GM19372 (cell line): ENCODE measurements around the gene PHLDB2.

ENCODE experiments used
- ATAC-seq: cut with Tn5 transposase; IDR thresholded peaks from one replicate; pipeline ENCODE4 v1.9.1; 2021; ENCODE audit warnings: mild to moderate bottlenecking, low read depth, moderate library complexity; ENCODE audit not compliant: unreplicated experiment

The PHLDB2 gene

DNA sequence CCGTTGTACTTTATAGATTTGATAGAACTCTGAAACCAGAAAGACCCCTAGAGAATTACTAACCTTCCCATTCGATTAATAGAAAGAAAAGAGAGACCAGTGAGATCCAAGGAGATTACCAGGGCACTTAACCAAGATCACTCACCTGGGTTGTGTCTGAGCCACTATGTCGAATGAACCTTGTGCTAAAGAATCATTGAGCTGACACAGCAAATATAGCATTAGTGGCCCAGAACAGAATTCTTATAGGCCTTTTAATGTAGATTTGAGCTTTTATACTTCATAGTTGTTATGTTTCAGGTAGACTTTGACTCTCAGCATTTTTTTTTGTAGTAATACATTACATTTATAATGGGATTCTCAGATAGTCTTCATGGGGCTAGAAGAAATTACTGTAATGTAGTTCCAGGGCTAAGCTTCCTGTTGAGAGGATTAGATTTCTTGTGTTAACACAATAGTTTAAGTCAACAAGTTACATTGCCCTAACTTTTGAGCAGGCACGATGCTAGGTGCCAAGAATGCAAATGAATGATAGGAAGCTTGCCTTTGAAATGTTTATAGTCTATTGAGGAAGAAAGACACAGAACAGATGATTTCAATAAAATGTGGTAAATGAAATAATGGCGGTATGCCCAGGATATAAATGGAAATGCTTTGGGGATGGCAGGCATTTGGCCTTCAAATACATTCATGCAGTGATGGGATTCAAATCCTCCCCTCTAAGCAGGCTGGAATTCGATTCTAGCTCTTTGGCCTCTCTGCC lies 95.3 kb downstream of the PHLDB2 start:
- no peak for ATAC-seq

DNA sequence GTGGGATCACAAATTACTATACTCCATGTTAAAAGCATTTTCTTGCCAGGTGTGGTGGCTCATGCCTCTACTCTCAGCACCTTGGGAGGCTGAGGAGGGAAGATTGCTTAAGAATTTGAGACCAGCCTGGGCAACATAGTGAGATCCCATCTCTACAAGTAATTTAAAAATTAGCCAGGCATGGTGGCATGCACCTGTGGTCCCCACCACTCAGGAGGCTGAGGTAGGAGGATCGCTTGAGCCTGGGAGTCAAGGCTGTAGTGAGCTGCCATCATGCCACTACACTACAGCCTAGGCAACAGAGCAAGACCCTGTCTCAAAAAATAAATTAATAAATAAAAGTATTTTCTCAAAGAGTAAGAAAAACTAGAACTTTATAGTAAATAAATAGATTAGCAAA lies 96.8 kb downstream of the PHLDB2 start:
- ATAC-seq = no peak

DNA sequence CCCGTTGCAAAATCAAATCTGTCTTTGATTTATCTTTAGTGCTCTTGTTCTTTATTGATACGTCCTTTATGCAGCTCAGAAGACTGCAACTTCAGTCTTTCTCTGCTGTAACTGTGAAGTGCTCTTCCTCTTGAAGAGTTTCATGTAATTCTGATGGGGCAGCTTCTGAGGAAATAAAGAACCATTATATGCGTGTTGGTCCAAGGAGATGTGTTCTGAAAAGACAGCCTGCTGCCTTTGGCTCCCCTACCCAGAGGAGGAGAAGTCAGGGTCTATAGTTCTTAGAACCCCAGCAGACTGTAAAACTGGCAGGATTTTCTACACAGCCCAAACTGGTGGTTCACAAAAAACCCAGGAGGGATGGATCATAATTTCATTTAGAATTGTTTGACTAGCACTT lies 97.4 kb downstream of the PHLDB2 start:
- ATAC-seq = no peak

DNA sequence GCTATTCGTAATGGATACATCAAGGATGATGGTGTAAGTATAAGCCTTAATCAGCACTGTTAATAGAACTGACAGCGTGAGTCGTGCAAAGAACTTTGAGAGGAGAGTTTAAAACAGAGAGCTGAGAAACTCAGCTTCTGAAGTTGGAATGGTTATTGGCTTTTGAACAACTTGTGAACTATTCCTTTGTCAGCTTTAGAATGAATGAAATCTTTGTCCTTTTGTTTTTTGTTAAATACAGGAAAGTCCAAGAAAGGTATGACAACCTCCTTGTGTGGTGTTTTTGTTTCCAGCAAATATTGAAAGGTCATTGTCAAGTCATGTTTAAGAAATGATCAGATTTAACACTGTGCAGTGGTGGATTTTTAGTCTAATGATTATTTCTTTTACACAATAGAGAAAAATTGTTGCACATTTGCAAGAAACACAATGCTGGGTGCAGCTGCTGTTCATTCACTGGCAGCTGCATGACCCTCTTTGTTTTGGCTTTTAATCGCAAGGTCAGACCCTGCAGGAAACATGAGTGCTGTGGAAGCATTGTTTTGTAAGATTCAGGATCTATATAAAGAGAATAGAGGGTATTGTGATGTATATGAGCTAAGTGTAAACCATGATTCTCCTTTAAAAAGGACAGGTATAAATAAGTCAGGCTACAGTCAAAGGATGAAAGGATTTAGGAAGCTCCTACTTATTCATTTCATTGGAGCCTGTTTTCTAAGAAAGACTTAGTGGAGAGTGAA lies 98.1 kb downstream of the PHLDB2 start:
- no peak for ATAC-seq

DNA sequence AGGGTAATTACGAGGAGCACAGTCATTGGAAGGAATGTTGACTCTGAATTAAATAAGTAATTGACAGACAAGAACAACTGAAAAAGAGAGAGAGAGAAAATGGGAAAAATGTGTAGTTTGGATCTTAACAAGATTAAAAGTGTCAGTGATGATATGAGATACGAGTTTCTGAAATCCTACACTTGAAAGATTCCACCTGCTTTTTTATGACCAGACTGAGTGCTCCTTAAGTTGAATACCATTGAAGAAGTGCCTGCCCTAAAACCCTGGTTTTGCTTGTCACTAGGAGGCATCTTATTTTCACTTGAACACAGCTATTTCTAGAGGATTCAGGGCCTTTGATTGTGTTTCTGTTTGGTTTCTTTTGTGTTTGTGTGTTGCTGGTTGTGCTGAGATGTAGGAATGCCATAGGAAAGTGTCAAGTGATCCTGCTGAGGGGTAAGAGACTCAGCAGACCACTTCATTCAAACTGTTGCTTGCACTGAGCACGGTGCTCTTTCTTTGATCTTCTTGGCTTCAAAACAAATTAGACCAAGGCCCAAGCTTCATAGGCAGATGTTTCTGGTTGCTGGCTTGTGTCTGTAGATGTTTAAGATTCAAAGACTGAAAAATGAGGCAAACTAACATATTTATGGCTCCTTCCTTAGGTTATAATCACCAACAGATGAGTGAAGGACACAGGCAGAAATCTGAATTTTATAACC lies 102.5 kb downstream of the PHLDB2 start:
- no peak for ATAC-seq

DNA sequence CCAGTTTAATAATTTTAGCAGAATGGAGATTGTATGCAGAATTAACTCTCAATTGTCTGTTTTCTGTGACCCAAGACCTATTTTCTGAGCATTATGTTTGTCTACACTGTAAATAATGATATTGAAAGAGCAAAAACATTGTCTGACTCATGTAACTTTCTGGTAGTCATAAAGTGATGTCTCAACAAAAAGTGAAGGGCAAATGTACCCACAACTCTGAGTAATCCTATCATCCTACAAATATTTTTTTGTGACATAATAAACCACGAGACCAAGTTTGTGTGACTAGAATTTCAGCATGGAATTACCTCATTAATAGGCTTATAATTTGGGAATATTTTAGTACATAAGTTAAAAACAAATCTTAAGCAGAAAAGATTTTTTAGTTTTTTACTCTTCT lies 104.4 kb downstream of the PHLDB2 start:
- no peak for ATAC-seq

DNA sequence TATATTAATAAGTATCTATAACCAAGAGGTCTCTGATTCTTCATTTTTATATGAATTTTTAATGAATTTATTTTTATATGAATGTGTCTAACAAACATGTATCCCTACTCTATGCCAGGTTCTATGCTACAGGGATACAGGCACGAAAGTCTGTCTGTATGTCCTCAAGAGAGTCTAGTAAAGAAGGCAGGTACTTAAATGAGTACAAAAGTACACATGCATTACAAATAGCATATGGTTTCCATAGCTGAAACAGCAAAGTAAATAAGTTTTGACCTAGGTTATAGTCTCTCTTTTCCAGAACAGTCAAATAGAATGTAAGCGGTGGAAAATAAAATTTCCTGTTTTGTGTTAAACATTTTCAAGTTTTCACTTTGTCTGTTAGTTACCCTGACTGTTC lies 106.4 kb downstream of the PHLDB2 start:
- ATAC-seq = no peak

DNA sequence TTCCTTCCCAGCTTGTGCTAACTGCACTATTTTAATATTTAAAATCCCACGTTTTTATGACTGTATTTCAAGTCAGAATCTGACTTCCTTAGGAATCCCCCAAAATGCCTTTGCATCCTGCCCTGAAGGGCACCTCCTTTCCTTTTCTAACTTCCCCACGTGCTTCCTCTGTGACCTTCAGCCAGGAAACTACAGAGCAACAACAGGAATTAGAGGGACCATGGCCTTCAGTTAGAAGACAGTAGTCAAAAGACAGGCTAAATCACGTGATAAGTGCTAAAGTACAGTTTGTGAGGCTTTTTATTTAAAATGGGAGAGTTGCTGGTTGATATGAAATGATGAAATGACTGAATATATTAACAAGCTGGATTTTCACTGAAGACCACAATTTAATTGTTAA lies 108.0 kb downstream of the PHLDB2 start:
- ATAC-seq = no peak

DNA sequence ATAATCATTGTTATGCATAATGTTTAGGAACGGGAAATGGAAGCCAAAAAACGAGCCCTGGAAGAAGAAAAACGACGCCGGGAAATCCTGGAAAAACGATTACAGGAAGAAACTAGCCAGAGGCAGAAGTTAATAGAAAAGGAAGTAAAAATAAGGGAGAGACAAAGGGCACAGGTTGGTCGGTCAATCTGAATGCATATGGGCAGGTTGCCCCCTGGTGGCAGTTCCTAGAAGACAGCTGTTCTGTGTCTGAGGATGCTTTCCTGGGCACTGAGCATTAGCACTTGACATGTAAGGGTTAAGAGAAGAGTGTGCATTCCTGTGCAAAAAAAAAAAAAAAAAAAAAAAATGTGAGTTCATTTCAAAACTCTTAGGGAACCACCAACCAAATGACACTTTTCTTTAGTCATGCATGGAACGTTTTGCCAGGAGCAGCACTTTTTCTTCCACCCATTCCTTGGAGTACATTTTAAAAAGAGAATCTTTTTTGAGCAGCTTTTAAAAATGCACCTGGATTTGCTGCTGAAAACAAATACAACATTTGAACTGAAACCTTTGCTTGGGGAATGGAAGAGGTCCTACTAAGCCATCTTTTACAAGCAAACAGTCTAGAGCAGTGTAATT lies 108.7 kb downstream of the PHLDB2 start:
- peak; percentile 93 for ATAC-seq

DNA sequence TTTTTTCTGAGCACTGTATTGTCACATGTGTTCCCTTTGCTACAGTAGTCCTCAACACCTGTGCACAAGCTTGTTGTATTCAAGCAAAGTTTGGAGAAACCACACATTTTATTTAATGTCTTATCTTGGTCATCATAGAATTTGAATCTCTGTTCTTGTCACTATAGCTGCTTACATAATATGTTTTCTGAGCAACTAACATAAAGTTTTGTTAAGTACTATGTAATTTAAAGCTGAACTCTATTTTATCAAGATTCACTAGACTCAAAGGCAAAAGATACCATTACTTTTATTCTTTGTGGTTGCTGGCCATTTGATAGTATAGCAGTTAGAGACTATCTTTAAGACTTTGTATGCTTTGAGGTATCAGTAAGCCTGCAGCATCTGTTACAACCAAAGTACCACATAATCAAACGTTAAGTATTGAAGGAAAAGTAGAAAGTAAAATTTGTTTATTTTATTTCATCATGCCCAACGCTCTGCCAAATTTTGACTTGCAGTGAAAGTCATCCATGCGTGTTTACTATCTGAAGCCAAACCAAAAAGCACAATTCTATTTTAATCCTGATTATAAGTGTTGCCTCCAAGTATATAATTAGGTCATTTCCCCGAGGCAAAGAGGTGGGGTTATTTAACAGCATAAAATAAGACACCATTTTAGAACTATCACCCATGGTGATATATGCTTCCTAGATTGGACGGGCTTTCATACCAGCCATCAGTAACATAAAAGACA lies 109.4 kb downstream of the PHLDB2 start:
- no peak for ATAC-seq

DNA sequence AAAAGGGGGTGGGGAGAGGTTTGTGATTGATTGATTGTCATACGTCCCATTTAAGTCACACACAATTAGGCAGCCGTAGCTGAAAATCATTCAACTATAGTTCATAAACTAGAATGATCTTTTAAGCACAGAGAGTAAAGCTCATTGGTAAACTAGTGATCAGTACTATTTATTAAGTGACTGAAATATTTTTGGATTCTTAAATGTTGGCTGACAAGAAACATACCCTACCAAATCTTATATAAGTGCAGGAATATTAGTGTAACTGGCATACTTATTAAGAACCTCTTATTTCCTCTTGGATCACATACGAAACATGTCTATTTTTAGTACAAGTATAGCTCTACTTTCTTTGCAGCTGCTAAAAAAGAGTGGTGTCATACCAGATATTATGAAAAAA lies 111.3 kb downstream of the PHLDB2 start:
- ATAC-seq = no peak

DNA sequence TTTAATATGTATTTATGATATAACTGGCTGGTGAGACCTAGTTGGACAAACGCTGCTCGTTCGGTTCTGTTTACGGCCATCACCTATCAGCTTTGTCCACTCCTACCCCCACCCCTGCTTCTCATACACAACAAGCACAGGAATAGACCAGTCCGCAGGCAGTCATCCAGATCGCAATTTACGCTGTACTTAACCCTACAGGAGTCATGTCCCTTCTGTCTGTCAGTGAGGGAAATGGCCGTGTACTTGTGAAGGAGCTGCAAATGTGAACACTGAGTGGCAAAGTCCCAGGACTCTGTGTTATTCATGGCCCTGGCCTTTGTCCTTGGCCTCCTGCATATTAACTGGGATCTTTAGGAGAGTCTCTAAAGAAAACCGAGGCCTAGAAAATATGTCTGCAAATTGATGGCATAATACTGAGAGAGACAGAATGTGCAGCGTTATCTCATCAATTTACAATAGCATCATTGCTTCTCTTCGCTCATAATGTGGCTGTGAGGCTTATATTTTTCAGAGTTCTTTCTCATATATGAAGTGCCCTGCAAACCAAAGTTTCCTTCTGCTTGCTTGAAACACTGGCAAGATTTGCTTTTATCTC lies 112.6 kb downstream of the PHLDB2 start:
- ATAC-seq = no peak

DNA sequence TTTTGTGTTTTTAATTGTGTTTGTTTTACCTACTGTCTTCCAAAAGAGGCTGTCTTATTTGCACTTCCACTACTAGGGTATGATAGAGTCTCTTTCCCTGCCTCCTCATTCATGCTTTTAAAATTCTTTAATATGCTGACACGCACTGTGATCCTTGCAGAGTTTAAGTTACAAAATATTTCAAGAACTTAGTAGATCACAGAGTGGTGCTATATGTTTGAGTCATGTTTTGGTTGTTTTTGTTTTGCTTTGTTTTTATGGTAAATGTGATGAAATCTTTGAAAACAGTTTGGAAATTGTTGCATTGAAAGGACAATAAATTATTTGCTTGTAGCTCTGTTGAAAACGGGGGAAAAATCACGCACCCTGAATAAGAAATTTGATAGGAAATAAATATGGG lies 113.8 kb downstream of the PHLDB2 start:
- no peak for ATAC-seq

DNA sequence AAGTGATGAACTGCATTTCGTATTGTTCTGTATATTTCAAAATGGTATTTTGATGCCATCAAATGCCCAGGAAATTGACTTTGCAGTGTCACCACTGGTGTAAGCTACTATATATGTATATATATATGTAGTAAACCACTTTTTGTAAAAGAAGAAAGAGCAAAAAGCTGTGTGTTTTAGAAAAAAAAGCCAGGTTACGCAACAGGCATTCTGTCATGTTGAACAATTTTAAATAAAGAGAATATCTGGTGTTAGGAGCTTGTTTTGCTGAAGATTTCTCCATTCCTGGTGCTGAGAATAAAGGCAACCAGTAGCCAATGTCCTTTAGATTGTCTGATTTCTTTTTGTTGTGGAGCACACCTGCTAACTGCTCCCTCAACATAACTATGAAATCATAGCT lies 116.1 kb downstream of the PHLDB2 start:
- no peak for ATAC-seq

DNA sequence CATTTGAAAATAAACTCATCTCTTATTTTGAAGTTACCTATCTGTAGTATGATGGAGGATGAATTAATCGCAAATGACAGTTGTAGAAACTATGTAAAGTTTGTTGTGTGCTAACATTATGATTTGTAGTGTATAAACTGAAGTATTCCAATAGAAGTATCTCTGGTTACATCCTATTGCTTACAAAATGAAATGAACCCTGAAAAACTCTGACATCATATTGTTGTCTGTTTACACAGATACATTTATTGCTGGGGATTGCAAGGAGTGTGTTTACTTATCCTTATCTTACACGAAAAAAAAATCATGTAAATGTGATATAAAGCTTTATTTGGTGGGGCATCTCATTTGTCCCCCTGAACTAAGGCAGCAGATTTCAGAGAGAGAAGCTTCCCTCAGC lies 117.2 kb downstream of the PHLDB2 start:
- ATAC-seq = no peak

DNA sequence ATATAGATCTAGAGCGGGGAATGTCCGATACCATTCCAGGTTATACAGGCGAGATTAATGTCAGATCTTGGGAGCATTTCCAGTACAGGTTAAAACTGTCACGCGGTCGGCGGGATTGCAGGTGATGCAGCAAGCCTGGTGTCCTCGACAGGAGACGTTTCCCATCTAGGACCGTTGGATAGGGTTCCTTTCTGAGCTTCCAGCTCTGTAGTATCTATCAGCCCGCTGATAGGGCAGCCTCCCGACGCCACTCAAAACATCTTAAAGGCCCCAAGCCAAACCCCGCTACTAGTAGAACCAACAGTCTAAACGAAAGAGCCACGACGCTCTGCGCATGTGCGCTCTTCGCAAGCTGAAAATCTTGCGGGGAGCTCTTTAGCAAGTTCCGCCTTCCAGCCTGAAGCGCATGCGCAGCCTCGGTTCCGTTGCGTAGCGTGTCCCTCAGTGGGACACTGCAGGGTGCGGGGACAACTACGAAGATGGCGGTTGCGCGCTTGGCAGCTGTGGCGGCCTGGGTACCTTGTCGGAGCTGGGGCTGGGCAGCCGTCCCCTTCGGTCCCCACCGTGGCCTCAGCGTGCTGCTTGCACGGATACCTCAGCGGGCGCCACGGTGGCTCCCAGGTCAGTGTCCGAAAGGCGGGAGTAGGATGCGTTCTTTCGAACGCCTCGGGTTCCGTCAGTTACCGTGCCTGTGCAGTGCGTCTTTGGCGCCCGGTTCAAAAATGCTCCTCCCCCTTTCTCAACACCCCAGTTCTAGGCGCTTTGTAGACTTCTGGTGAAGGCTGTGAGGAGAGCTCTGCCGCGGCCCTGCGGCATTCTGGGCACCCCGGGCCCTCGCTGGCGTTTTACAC lies 119.7 kb downstream of the PHLDB2 start, which contains the start of gene ABHD10:
ABHD10 (plus strand) TSS at position 444 of the 851 bp plus-strand sequence; CDS start at position 480, 36 bp downstream.
- peak; percentile 91 for ATAC-seq

DNA sequence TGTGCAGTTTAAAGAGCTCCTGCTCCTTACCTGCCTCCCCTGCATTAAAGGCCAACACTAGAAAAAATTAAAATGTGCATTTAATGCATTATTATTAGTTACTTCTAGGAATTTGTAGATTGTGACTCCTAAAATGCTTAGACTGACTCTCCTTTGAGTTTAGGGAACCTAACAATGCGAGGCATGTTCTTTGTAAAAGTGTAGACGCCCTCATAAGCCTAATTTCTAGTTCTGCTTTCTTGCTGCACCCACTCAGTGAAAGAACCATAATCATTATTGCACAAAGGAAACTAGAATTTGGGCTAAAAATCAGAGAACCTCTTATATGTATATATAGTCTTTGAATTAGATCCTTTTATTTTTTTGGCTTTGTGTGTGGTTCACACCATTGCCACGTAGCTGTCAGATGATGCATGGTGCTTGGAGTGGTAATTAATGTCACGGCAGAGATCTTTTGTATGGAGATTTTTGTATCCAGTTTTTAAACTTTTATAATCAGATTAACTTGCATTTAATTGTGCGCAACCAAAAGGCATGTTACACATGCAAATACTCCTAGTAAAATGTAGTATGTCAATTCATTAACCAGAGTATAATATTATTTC lies 120.5 kb downstream of the PHLDB2 start:
- peak; percentile 44 for ATAC-seq

DNA sequence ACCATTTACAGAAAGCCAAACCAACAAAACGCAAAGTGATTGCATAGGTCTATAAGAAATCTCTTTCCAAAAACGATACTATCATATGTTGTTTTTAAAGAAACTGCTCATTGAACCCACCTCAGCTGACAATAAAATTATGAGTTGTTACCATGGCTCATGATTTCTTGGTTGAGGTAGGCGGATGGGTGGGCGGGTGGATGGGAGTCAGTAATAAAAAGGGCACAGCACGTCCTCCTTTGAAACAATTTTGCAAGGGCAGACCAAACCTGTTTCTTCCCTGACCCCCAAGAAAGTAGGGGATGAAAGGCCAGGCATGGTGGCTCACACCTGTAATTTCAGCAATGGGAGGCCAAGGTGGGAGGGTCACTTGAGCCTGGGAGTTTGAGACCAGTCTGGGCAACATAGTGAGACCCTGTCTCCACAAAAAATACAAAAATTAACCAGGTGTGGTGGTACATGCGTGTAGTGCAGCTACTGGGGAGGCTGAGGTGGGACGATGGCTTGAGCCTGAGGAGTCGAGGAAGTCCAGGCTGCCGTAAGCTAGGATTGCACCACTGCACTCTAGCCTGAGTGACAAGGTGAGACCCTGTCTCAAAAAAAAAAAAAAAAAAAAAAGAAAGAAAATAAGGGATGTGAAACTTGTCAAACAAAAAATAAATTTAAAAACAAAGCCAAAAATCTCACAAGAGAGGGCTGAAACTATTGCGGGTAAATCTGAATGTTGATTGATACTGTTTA lies 121.8 kb downstream of the PHLDB2 start:
- ATAC-seq = no peak
